Effector memory CD4-positive, alpha-beta T cell (primary cell): ENCODE data around the gene TMEM242.

Experiments used
- DNase-seq, 3 donors: peaks; one replicate each; pipeline ENCODE4 v3.0.0-alpha.2; 2020
- H3K27ac ChIP-seq: 2 replicates; pipeline ENCODE4 v1.7.0; 2013; ENCODE audit warnings: mild to moderate bottlenecking, low read length, moderate library complexity; ENCODE audit not compliant: insufficient read depth, poor library complexity, severe bottlenecking
- H3K27me3 ChIP-seq: replicated peaks from 2 replicates; pipeline ENCODE4 v1.7.0; 2013; ENCODE audit warnings: mild to moderate bottlenecking, low read length; ENCODE audit not compliant: insufficient read depth, control insufficient read depth, poor library complexity, severe bottlenecking
- H3K36me3 ChIP-seq: 2 replicates; pipeline ENCODE4 v1.7.0; 2013; ENCODE audit warnings: mild to moderate bottlenecking, low read length, moderate library complexity; ENCODE audit not compliant: control insufficient read depth, insufficient read depth
- H3K4me1 ChIP-seq: 2 replicates; pipeline ENCODE4 v1.7.0; 2013; ENCODE audit warnings: low read length, mild to moderate bottlenecking; ENCODE audit not compliant: control insufficient read depth, insufficient read depth, poor library complexity, severe bottlenecking
- H3K4me3 ChIP-seq: 2 replicates; pipeline ENCODE4 v1.7.0; 2013; ENCODE audit warnings: low read length, low read depth, mild to moderate bottlenecking; ENCODE audit not compliant: insufficient read depth, poor library complexity, severe bottlenecking
- H3K9me3 ChIP-seq: 2 replicates; pipeline ENCODE4 v1.7.0; 2013; ENCODE audit warnings: mild to moderate bottlenecking, low read length, moderate library complexity; ENCODE audit not compliant: control insufficient read depth

The TMEM242 gene

DNA sequence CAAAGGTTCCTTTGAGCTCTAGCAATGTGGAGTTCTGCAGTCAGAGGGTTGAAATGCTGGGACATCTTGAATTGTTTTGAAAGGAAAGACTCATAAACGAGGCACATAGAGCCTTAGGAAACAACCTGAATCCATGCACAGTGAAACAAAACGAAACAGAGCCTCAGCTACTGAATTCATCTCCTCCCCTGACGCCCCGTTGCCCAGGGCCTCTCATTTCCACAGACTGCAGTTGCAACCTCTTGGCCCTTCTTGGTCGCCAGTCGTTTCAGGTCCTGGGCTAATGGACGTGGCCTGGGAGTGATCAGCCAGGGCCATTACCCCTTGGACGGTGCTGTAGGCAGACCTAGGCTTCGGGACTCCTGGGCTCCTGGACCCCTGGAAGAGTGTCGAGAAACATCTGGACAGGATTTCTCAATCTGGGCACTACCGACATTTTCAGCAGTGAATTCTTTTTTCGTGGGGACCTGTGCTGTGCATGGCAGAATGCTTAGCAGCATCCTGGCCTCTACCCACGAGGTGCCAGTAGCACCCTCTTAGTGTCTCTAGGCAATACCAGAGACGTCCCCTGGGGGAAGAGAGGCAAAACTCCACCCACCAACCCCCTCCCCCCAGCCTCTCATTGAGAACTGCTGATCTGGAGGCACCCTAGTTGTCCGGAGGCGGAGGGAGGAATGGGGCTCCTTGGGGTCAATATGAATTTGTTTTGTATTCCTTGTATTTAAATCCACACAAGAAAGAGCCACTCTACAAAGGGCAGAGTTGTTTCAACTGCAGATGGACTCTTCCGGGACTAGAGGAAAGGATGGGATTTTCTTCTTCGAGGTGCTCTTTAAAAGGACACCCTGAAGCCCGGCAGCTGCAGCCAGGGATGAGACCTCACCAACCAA is 50.2 kb downstream of the TMEM242 start:
- no peaks in the 10 kb centered on the region for H3K9me3 ChIP-seq
- peak overlapping the region; percentile 88 for H3K27ac ChIP-seq
- no peaks in the 10 kb centered on the region for H3K27me3 ChIP-seq
- H3K36me3 ChIP-seq: no peaks in the 10 kb centered on the region
- H3K4me1 ChIP-seq: peaks cover 5% of the 10 kb centered on the region
- H3K4me3 ChIP-seq: no peak overlapping the region
- peak in 1 of 3 donors; percentile 9 for DNase-seq

DNA sequence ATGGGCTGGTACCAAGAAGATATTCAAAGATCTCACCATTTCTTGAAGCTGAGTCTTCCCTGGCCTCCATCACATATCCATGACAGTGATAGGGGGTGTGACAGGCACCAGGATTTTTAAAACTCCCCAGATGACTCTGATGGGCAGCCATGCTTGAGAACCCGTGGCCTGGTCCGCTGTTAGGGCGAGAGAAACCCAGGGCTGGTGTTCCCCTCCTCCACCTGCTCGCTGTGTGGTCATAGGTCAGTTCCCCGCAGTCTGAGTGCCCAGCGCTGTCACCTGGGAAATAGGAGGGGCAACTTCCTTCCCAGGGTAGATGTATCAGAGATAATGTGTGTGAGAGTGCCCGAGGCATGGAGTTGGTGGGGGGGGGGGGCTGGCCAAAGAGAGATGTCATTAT is 50.9 kb downstream of the TMEM242 start:
- Histone ChIP-seq H3K4me1 (peaks cover 5% of the 10 kb centered on the region), H3K4me3 (no peak overlapping the region), H3K36me3 (no peaks in the 10 kb centered on the region), H3K27ac (no peak overlapping the region), H3K27me3 (no peaks in the 10 kb centered on the region), H3K9me3 (no peaks in the 10 kb centered on the region)
- DNase-seq: no peak

DNA sequence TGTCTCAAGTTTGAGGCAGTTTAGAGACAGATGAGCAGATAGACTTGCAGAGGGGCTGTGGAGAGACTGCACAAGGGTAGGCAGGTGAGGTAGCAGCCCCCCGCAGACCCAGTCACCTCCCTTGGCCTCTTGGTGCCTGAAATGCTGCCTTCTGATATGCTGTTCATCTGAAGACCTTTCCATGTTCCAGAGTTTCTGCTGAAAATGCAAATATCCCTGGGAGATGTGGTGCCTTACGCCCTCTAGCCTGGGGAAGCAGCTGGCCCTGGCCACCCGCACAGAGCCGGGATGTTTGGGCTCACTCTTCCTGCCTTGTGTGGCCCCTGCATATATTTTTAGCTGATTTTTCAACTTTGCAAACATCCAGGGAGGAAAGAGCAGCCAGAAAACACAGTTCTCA is 51.4 kb downstream of the TMEM242 start:
- no peaks in the 10 kb centered on the region for H3K9me3 ChIP-seq
- peaks cover 5% of the 10 kb centered on the region for H3K4me1 ChIP-seq
- H3K4me3 ChIP-seq: no peak overlapping the region
- no peaks in the 10 kb centered on the region for H3K27me3 ChIP-seq
- DNase-seq: no peak
- no peak overlapping the region for H3K27ac ChIP-seq
- H3K36me3 ChIP-seq: no peaks in the 10 kb centered on the region

DNA sequence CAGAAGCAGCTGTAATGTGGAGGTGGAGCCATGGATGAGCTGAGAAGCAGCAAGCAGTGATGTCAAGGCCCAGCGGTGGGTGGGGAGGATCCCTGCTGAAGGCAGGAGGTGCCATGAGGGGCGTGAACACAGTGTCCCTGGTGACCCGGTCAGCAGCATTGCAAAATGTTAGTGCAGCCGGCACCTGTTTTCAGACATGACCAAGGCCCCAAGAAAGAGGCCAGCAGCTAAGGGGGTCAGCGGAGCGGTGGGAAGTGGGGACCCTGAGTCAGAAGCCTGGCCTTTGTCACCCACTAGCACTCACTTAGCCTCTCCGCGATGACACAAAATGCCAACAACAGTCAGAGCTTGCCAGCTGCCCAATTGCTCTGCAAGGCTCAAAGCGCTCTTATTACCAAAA is 51.9 kb downstream of the TMEM242 start:
- peaks cover 5% of the 10 kb centered on the region for H3K4me1 ChIP-seq

DNA sequence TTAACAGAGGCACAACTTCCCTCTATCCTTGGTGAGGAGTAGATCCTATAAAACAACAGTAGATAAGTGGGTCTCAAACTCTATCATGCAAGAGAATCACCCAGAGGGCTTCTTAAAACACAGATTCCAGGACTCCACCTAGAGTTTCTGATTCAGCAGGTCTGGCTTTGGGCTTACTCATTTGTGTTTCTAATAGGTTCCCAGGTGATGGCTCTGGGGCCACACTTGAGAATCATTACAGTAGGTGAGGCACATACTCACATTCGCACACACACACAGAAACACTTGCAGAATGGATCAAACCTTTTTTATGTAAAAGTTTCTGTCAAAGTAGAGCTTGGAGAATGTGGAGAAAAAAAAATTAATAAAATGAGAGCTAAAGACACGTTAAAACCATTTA is 52.4 kb downstream of the TMEM242 start:
- DNase-seq: no peak
- H3K4me3 ChIP-seq: no peak overlapping the region
- no peaks in the 10 kb centered on the region for H3K9me3 ChIP-seq
- no peaks in the 10 kb centered on the region for H3K27me3 ChIP-seq
- no peak overlapping the region for H3K27ac ChIP-seq
- peaks cover 5% of the 10 kb centered on the region for H3K4me1 ChIP-seq
- no peaks in the 10 kb centered on the region for H3K36me3 ChIP-seq

More for the DNA sequence above, 51.9 kb downstream of the TMEM242 start:
- no peak for DNase-seq
- no peaks in the 10 kb centered on the region for H3K36me3 ChIP-seq
- no peaks in the 10 kb centered on the region for H3K9me3 ChIP-seq
- H3K4me3 ChIP-seq: no peak overlapping the region
- no peak overlapping the region for H3K27ac ChIP-seq
- H3K27me3 ChIP-seq: no peaks in the 10 kb centered on the region

DNA sequence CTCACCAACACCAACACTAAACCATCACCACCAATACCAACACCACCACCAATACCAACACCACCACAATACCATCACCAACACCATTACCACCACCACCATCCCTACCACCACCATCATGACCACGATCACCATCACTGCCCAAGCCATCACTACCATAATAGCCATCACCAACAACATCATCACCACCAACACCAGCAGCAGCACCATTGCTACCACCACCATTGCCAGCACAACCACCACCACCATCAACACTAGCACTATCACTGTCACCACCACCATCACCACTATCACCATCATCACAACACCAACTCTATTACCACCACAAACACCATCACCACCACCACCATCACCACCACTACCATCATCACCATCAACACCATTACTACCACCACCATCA is 53.0 kb downstream of the TMEM242 start:
- Histone ChIP-seq H3K36me3 (no peaks in the 10 kb centered on the region), H3K27me3 (no peaks in the 10 kb centered on the region), H3K4me3 (no peak overlapping the region), H3K27ac (no peak overlapping the region), H3K4me1 (peaks cover 5% of the 10 kb centered on the region), H3K9me3 (no peaks in the 10 kb centered on the region)
- no peak for DNase-seq

DNA sequence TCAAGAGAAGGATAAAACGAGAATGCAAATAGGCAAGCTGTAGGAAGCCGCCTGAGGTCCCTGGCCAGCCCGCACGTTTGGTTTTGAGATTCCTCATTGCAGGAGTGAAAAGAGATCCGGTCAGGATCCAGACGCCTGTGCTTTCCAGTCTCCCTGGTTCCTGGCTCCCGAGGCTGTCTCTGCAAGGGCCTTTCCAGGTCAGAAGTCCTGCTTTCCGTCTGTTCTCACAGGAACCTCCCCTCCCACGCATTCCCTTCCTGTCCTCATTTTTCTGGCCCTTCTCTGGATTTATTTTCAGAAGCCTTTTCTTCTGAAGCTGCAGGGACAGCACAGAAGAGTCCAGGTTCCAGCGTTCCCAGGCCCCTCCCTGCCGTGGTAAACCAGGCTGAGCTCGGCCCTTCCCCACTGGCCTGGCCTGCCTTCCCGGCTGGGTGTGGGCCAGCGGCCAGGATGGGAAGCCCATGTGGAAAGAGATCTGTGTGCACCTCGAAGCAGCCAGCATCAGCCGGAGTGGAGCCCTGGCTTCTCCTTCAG is 54.0 kb downstream of the TMEM242 start:
- no peaks in the 10 kb centered on the region for H3K36me3 ChIP-seq
- no peak overlapping the region for H3K27ac ChIP-seq
- H3K4me1 ChIP-seq: peaks cover 5% of the 10 kb centered on the region
- no peaks in the 10 kb centered on the region for H3K27me3 ChIP-seq
- H3K4me3 ChIP-seq: no peak overlapping the region
- H3K9me3 ChIP-seq: no peaks in the 10 kb centered on the region
- no peak for DNase-seq

DNA sequence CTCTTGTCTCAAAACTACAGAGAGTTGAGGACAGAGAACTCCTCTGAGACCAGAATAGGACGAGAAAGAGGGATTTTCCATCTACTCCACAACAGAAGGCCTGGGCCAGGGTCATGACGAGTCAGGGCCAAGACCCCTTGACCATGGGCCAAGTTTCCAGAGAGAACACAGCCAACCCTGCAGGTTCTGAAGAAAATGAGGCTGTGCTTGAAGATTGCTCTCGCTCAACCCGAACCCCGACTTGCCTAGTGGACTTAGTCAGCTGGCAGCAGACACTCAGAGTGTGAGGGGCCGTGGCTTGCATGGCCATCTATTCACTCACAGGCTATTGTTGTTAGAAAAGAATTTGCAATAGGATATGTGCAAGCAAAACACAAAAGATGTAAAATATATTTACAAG is 54.5 kb downstream of the TMEM242 start:
- no peak for DNase-seq
- H3K27ac ChIP-seq: no peak overlapping the region
- no peaks in the 10 kb centered on the region for H3K36me3 ChIP-seq
- H3K9me3 ChIP-seq: no peaks in the 10 kb centered on the region
- H3K27me3 ChIP-seq: no peaks in the 10 kb centered on the region
- no peak overlapping the region for H3K4me3 ChIP-seq
- H3K4me1 ChIP-seq: peaks cover 4% of the 10 kb centered on the region

DNA sequence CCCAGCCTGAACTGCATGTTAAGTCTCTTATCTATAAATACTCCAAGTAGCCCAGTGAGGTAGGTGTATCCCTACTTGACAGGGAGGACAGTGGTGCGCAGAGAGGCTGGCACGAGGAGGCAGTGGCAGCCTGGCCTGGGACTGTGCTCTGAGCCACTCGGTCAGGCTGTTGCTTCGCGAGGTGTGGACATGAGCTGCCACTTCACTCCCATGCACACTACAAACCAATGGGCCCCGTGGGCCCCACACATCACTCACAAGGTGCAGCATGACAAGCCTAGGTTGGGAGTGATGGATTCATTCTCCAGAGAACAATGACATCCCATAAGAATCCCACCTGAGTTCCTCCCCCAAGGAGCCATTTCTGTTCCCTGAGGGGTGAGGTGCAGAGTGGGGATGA is 54.9 kb downstream of the TMEM242 start:
- no peak for DNase-seq
- Histone ChIP-seq H3K4me1 (no peaks in the 10 kb centered on the region), H3K9me3 (no peaks in the 10 kb centered on the region), H3K27me3 (no peaks in the 10 kb centered on the region), H3K36me3 (no peaks in the 10 kb centered on the region), H3K27ac (no peak overlapping the region), H3K4me3 (no peak overlapping the region)

DNA sequence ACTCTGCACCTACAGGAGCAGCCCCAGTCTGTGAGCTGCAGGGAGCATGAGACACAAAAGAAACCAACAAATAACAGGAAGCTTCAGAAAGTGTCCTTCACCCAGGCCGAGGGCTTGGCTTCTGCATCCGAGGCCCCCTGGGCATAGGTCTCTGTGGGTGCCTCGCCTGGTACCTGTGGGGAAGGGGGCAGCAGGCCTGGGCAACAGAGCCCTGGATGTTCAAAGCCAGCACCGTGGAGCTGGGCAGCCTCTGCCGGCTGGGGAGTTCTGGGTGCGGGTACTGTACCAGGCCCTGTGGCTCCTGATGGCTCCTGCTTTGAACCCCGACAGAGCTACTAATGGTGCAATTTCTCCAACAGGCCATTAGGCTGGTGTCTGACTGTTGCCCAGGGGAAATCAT is 55.7 kb downstream of the TMEM242 start:
- DNase-seq: no peak

More for the DNA sequence above, 55.7 kb downstream of the TMEM242 start:
- H3K9me3 ChIP-seq: no peaks in the 10 kb centered on the region
- H3K27ac ChIP-seq: no peak overlapping the region
- no peaks in the 10 kb centered on the region for H3K4me1 ChIP-seq
- no peaks in the 10 kb centered on the region for H3K36me3 ChIP-seq
- H3K27me3 ChIP-seq: no peaks in the 10 kb centered on the region
- H3K4me3 ChIP-seq: no peak overlapping the region
